H1 (cell line): ENCODE measurements around the gene TIMMDC1. TPM values are rescaled to one million over a fixed set of nuclear protein-coding genes. Genes with fewer than 3 reads are reported as not detected.

Experiments
- CTCF ChIA-PET: fragments of 300-600 bp; sonication (Branson Sonifier 250); formaldehyde crosslinking; loops from one replicate; lab custom pipeline; 2021; ENCODE audit not compliant: partially characterized antibody; lab: Charles Lee
- POLR2A ChIA-PET: fragments of 300-600 bp; sonication (Branson Sonifier 250); formaldehyde crosslinking; loops from one replicate; lab custom pipeline; 2021; ENCODE audit warnings: inconsistent platforms; ENCODE audit not compliant: partially characterized antibody; lab: Charles Lee
- DNase-seq, 2 experiments: peaks; one replicate each; pipeline versions ENCODE4 v3.0.0 to v3.0.0-alpha.2; 2010 to 2022; ENCODE audit warnings: low spot score in 2 of 2, low read depth in 1 of 2, mixed read lengths in 1 of 2
- FAIRE-seq: peaks from 2 replicates; lab custom pipeline; 2011; peaks lifted over from hg19 to GRCh38; lab: Jason Lieb, UNC
- H2AFZ ChIP-seq: 2 replicates; pipeline ENCODE4 v1.8.1; 2012; ENCODE audit warnings: low read length, inconsistent platforms
- H2AK5ac ChIP-seq: 2 replicates; pipeline ENCODE4 v1.6.1; 2013; ENCODE audit warnings: low read depth, low read length
- H2BK120ac ChIP-seq: replicated peaks from 2 replicates; pipeline ENCODE3; 2013; ENCODE audit warnings: low read depth, low read length, inconsistent platforms
- H2BK12ac ChIP-seq: 2 replicates; pipeline ENCODE4 v1.6.1; 2013; ENCODE audit warnings: low read depth, low read length
- H2BK15ac ChIP-seq: 2 replicates; pipeline ENCODE4 v1.6.1; 2013; ENCODE audit warnings: low read length
- H2BK20ac ChIP-seq: 2 replicates; pipeline ENCODE4 v1.6.1; 2013; ENCODE audit warnings: low read length
- H2BK5ac ChIP-seq: 2 replicates; pipeline ENCODE4 v1.6.1; 2013; ENCODE audit warnings: low read depth, low read length
- H3K14ac ChIP-seq: 2 replicates; pipeline ENCODE4 v1.6.1; 2013; ENCODE audit warnings: inconsistent platforms; ENCODE audit not compliant: insufficient read length
- H3K18ac ChIP-seq: 2 replicates; pipeline ENCODE4 v1.6.1; 2013; ENCODE audit warnings: low read length; ENCODE audit errors: extremely low read depth
- H3K23ac ChIP-seq: 2 replicates; pipeline ENCODE4 v1.6.1; 2013; ENCODE audit warnings: inconsistent platforms; ENCODE audit not compliant: insufficient read length
- H3K23me2 ChIP-seq: 2 replicates; pipeline ENCODE4 v1.6.1; 2013; ENCODE audit warnings: low read depth, low read length
- H3K27ac ChIP-seq: 2 replicates; pipeline ENCODE4 v1.6.1; 2011; ENCODE audit warnings: low read depth, low read length, inconsistent platforms
- H3K27me3 ChIP-seq, 4 experiments: replicated peaks in 1 of 4; 1 replicate in 1 of 4; 2 replicates in 3 of 4; pipeline versions ENCODE4 v1.6.1 to v1.8.1; 2011 to 2013; ENCODE audit warnings: low read length in 3 of 4, mild to moderate bottlenecking in 3 of 4, inconsistent platforms in 2 of 4, mixed read lengths in 2 of 4, moderate library complexity in 1 of 4; ENCODE audit not compliant: control insufficient read depth in 3 of 4, insufficient read depth in 3 of 4; ENCODE audit errors: extremely low read depth in 1 of 4
- H3K36me3 ChIP-seq, 4 experiments: 2 replicates each; pipeline versions ENCODE4 v1.6.1 to v1.8.1; 2011 to 2013; ENCODE audit warnings: mild to moderate bottlenecking in 4 of 4, low read length in 3 of 4, moderate library complexity in 2 of 4, control low read depth in 1 of 4, inconsistent platforms in 1 of 4; ENCODE audit not compliant: insufficient read depth in 4 of 4, control insufficient read depth in 2 of 4
- H3K4ac ChIP-seq: replicated peaks from 2 replicates; pipeline ENCODE3; 2013; ENCODE audit warnings: low read length, low read depth, mixed read lengths, inconsistent platforms; ENCODE audit not compliant: insufficient read length
- H3K4me1 ChIP-seq, 4 experiments: replicated peaks in 1 of 4; 1 replicate in 1 of 4; 2 replicates in 3 of 4; pipeline versions ENCODE4 v1.6.1 to v1.8.1; 2011 to 2013; ENCODE audit warnings: low read length in 3 of 4, inconsistent platforms in 2 of 4, mixed read lengths in 1 of 4; ENCODE audit not compliant: insufficient read depth in 4 of 4, control insufficient read depth in 3 of 4
- H3K4me2 ChIP-seq, 2 experiments: 2 replicates each; pipeline versions ENCODE4 v1.6.1 to v1.8.1; 2011 to 2013; ENCODE audit warnings: low read depth in 2 of 2, low read length in 2 of 2, control low read depth in 1 of 2, inconsistent platforms in 1 of 2, mild to moderate bottlenecking in 1 of 2; ENCODE audit not compliant: insufficient read depth in 1 of 2
- H3K4me3 ChIP-seq, 4 experiments: fragments of 200-600, 300-600 bp in 1 of 4; sonication (generic), shearing (Covaris generic), sonication (Bioruptor Twin) in 1 of 4; 2 replicates each; pipeline versions ENCODE4 v1.5.1 to v1.8.1; 2011 to 2016; ENCODE audit warnings: low read length in 4 of 4, low read depth in 3 of 4, control low read depth in 2 of 4, inconsistent platforms in 2 of 4, mild to moderate bottlenecking in 2 of 4, mixed read lengths in 1 of 4, moderate library complexity in 1 of 4; ENCODE audit not compliant: insufficient read depth in 2 of 4; ENCODE audit errors: extremely low read depth in 1 of 4
- H3K56ac ChIP-seq: replicated peaks from 2 replicates; pipeline ENCODE3; 2013; ENCODE audit warnings: low read depth, mild to moderate bottlenecking, mixed read lengths, low read length, inconsistent platforms; ENCODE audit not compliant: insufficient read length
- H3K79me1 ChIP-seq: 2 replicates; pipeline ENCODE4 v1.6.1; 2013; ENCODE audit warnings: low read depth, low read length, control low read depth
- H3K79me2 ChIP-seq, 2 experiments: 2 replicates each; pipeline versions ENCODE4 v1.6.1 to v1.8.1; 2012 to 2013; ENCODE audit warnings: low read length in 2 of 2, mild to moderate bottlenecking in 2 of 2, inconsistent platforms in 1 of 2; ENCODE audit not compliant: insufficient read depth in 2 of 2, control insufficient read depth in 1 of 2
- H3K9ac ChIP-seq, 4 experiments: replicated peaks in 1 of 4; 1 replicate in 1 of 4; 2 replicates in 3 of 4; pipeline versions ENCODE4 v1.6.1 to v1.8.1; 2011 to 2013; ENCODE audit warnings: low read depth in 3 of 4, low read length in 3 of 4, control low read depth in 2 of 4, mild to moderate bottlenecking in 2 of 4, moderate library complexity in 2 of 4, inconsistent platforms in 1 of 4; ENCODE audit errors: extremely low read depth in 1 of 4
- H3K9me3 ChIP-seq, 2 experiments: 2 replicates each; pipeline versions ENCODE4 v1.6.1 to v1.8.1; 2012 to 2013; ENCODE audit warnings: mild to moderate bottlenecking in 2 of 2, moderate library complexity in 2 of 2, control low read depth in 1 of 2, inconsistent platforms in 1 of 2, low read depth in 1 of 2, low read length in 1 of 2, mixed read lengths in 1 of 2; ENCODE audit not compliant: insufficient read depth in 2 of 2
- H4K20me1 ChIP-seq, 2 experiments: replicated peaks in 1 of 2; 2 replicates each; pipeline versions ENCODE3 to v1.8.1; 2011 to 2013; ENCODE audit warnings: inconsistent platforms in 2 of 2, low read length in 2 of 2, mild to moderate bottlenecking in 1 of 2; ENCODE audit not compliant: insufficient read depth in 2 of 2, control insufficient read depth in 1 of 2
- H4K5ac ChIP-seq: 2 replicates; pipeline ENCODE4 v1.6.1; 2013; ENCODE audit warnings: low read length, low read depth, mixed read lengths, inconsistent platforms; ENCODE audit not compliant: insufficient read length
- H4K8ac ChIP-seq: 2 replicates; pipeline ENCODE4 v1.8.0; 2013; ENCODE audit warnings: mild to moderate bottlenecking, moderate library complexity, low read length, inconsistent platforms; ENCODE audit not compliant: insufficient read depth; ENCODE audit errors: extremely low read depth
- H4K91ac ChIP-seq: replicated peaks from 2 replicates; pipeline ENCODE3; 2013; ENCODE audit warnings: low read length, mixed read lengths, inconsistent platforms; ENCODE audit not compliant: insufficient read length
- NANOG ChIP-seq: IDR thresholded peaks from 2 replicates; pipeline ENCODE4 v1.6.1; 2011; ENCODE audit warnings: low read length, low read depth, mild to moderate bottlenecking, inconsistent platforms; ENCODE audit not compliant: insufficient read depth, poor library complexity, severe bottlenecking
- TCF12 ChIP-seq: IDR thresholded peaks from 2 replicates; pipeline ENCODE4 v1.6.1; 2011; ENCODE audit warnings: low read depth, mild to moderate bottlenecking, low read length
- WGBS, 2 experiments: shearing (Covaris generic) in 1 of 2; methylation state at CpG; one replicate each; pipeline versions ENCODE4 v1.1.6 to v1.1.7; 2013 to 2015; ENCODE audit warnings: low lambda C conversion rate in 2 of 2, mixed read lengths in 2 of 2, inconsistent platforms in 1 of 2, low coverage in 1 of 2, missing lambda C conversion rate in 1 of 2; ENCODE audit not compliant: insufficient replicate concordance in 2 of 2, insufficient coverage in 1 of 2, insufficient read length in 1 of 2; ENCODE audit errors: extremely low coverage in 1 of 2, missing lambda C conversion rate in 1 of 2; 5-methylcytosine and 5-hydroxymethylcytosine counted together
- polyA plus RNA-seq, 7 experiments: library from polyadenylated mRNA; depleted of rRNA in 3 of 7; stranded (reverse) in 5 of 7; unstranded in 2 of 7; fragments of >200 nt in 5 of 7; fragments of 200-250 nt in 2 of 7; gene quantifications; 1 replicate in 5 of 7; 2 replicates in 1 of 7; 4 replicates in 1 of 7; pipeline versions ENCODE4 v1.2.1 to v1.2.3, GENCODE V29; 2011 to 2013; ENCODE audit warnings: missing spikeins in 2 of 7, mixed read lengths in 2 of 7
- total RNA-seq: library from RNA; stranded (reverse); fragmentation: NEBNext Ultra II Directional; extraction: Animal tissue kit (Norgen Biotek cat#: 25700); gene quantifications from 2 replicates; pipeline ENCODE4 v1.2.1, GENCODE V29; 2021
- TF ChIP-seq, protein P1 (sequence below): IDR thresholded peaks from 2 replicates; pipeline ENCODE4 v1.6.1; 2011; ENCODE audit warnings: low read depth, mild to moderate bottlenecking, low read length; ENCODE audit not compliant: insufficient read depth

The TIMMDC1 gene
- total and polyA plus RNA-seq, 2 of the 8 experiments (the other 6 are each of a cell fraction or from before 2014, with no cell fraction given), result 80.7 to 128 TPM

DNA sequence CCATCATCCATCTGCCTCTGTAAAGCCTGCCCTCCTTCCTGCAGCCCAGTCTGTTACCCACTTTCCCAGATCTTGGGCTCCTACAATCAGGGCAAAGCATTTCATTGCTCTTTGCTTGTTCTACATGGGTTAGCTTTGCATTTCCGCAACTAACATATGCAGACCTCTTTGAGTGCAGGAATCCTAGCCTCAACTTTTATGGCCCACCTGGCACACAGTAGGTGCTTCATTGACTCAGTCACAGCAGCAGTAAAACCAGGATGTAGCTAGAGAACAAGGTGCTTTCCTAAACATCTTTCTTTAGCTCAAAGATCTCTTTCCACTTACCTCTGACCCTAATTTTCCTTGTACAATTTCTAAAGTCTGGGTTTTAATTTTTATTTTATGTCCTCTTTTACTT, 57.6 kb downstream of the TIMMDC1 start:
- no peak for FAIRE-seq
- Histone ChIP-seq H3K56ac (no peak overlapping the region), H4K8ac (no peak overlapping the region), H2AK5ac (no peak overlapping the region), H2BK12ac (no peak overlapping the region), H3K18ac (no peak overlapping the region), H3K4me2 (no peak overlapping the region), H3K79me2 (no peaks in the 10 kb centered on the region), H3K4me1 (peaks cover 0 to 4% (median 1%) of the 10 kb centered on the region in 4 experiments; a peak in 2 of 7 replicates), H4K91ac (no peak overlapping the region), H3K36me3 (no peaks in the 10 kb centered on the region), H2AFZ (no peak overlapping the region), H2BK120ac (no peak overlapping the region), H3K23me2 (no peaks in the 10 kb centered on the region), H2BK5ac (no peak overlapping the region), H3K9ac (no peak overlapping the region), H3K4ac (no peak overlapping the region), H4K5ac (no peak overlapping the region), H3K4me3 (no peak overlapping the region), H2BK15ac (no peak overlapping the region), H2BK20ac (no peak overlapping the region), H3K27me3 (no peaks in the 10 kb centered on the region), H3K27ac (no peak overlapping the region), H3K79me1 (no peaks in the 10 kb centered on the region), H4K20me1 (no peaks in the 10 kb centered on the region), H3K14ac (no peak overlapping the region), H3K9me3 (no peaks in the 10 kb centered on the region), H3K23ac (no peak overlapping the region)
- ChIA-PET POLR2A (no interaction called here), CTCF (interaction anchor here (0.7 to 1.0 kb wide), 2 partner anchors 134 to 327 kb away, joined by 3 read pairs; no protein-coding TSS in a partner anchor)
- no peak for DNase-seq
- 100% methylated on average over 1 of the region's 1 CpG; no CpG with 5 or more reads in 1 of the 2 experiments for WGBS, 2 experiments
- TF ChIP-seq TCF12, result no peak
- TF ChIP-seq, protein P1, sequence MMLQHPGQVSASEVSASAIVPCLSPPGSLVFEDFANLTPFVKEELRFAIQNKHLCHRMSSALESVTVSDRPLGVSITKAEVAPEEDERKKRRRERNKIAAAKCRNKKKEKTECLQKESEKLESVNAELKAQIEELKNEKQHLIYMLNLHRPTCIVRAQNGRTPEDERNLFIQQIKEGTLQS, result no peak
- no peak for TF ChIP-seq NANOG
